Tibial artery (tissue), 4 donors: Measurements from ENCODE around the gene HDDC3.

Source experiments
- DNase-seq, 2 donors: peaks; one replicate each; pipeline ENCODE4 v3.0.0-alpha.2; 2019
- H3K27ac ChIP-seq, 2 donors: fragments of 200-600 bp; sonication (generic) in 1 of 2; 1 replicate in 1 of 2; 2 replicates in 1 of 2; pipeline ENCODE4 v1.5.1; 2018 to 2019; ENCODE audit warnings: mild to moderate bottlenecking in 1 of 2
- H3K27me3 ChIP-seq, 2 donors: fragments of 200-600 bp; sonication (generic) in 1 of 2; one replicate each; pipeline versions ENCODE4 v1.5.1 to v1.6.0; 2016 to 2019
- H3K36me3 ChIP-seq, 3 donors: fragments of 200-600 bp; sonication (generic) in 2 of 3; one replicate each; pipeline ENCODE4 v1.5.1; 2016 to 2019; ENCODE audit warnings: mild to moderate bottlenecking in 2 of 3
- H3K4me1 ChIP-seq, 4 donors: fragments of 200-600 bp; sonication (generic) in 2 of 4; 1 replicate in 3 of 4; 2 replicates in 1 of 4; pipeline ENCODE4 v1.5.1; 2016 to 2019
- H3K4me3 ChIP-seq, 2 donors: fragments of 200-600 bp; sonication (generic) in 1 of 2; 1 replicate in 1 of 2; 2 replicates in 1 of 2; pipeline ENCODE4 v1.5.1; 2018 to 2019; ENCODE audit warnings: mild to moderate bottlenecking in 2 of 2
- H3K9me3 ChIP-seq, 3 donors: fragments of 200-600 bp; sonication (generic) in 1 of 3; one replicate each; pipeline ENCODE4 v1.5.1; 2016 to 2019
- CTCF ChIP-seq, 2 experiments: fragments of 200-600 bp in 1 of 2; fragments of 450-650 bp in 1 of 2; IDR thresholded peaks; one replicate each; pipeline ENCODE4 v1.5.1; 2017 to 2019; ENCODE audit warnings: antibody characterized with exemption in 2 of 2, mild to moderate bottlenecking in 1 of 2, moderate library complexity in 1 of 2
- intact Hi-C: fragments of 100-400 bp; cut with DNase I; formaldehyde crosslinking; loops from one replicate; pipeline ENCODE4 v1.15.0; 2023; ENCODE audit warnings: low total_unique reads

HDDC3 gene

GRCh38 chr15:90893175-90894090, 38.9 kb downstream of the HDDC3 start:
- peak in 1 of 2 donors; percentile 61 for DNase-seq
- Histone ChIP-seq H3K36me3 (peaks cover 51 to 77% (median 65%) of the 10 kb centered on the region in 3 donors), H3K27me3 (no peaks in the 10 kb centered on the region), H3K4me3 (no peak overlapping the region), H3K4me1 (no peaks in the 10 kb centered on the region), H3K27ac (no peak overlapping the region), H3K9me3 (no peaks in the 10 kb centered on the region)
- no peak for TF ChIP-seq CTCF (IDR thresholded peaks at IDR 0.05)
- intact Hi-C loops: no loop called here

GRCh38 chr15:90892498-90893174, 39.7 kb downstream of the HDDC3 start:
- no peaks in the 10 kb centered on the region for H3K9me3 ChIP-seq
- no peak overlapping the region for H3K4me3 ChIP-seq
- DNase-seq: no peak
- peaks cover 51 to 80% (median 65%) of the 10 kb centered on the region in 3 donors for H3K36me3 ChIP-seq
- H3K27ac ChIP-seq: no peak overlapping the region
- H3K4me1 ChIP-seq: no peaks in the 10 kb centered on the region
- intact Hi-C loops: no loop called here
- no peaks in the 10 kb centered on the region for H3K27me3 ChIP-seq
- TF ChIP-seq CTCF (IDR thresholded peaks at IDR 0.05): no peak

GRCh38 chr15:90892023-90892422, 40.3 kb downstream of the HDDC3 start:
- Histone ChIP-seq H3K27ac (no peak overlapping the region), H3K4me1 (no peaks in the 10 kb centered on the region), H3K27me3 (no peaks in the 10 kb centered on the region), H3K9me3 (no peaks in the 10 kb centered on the region), H3K36me3 (peaks cover 51 to 83% (median 71%) of the 10 kb centered on the region in 3 donors), H3K4me3 (no peak overlapping the region)
- intact Hi-C loops: no loop called here
- DNase-seq: peak in 1 of 2 donors; percentile 62
- no peak for TF ChIP-seq CTCF (IDR thresholded peaks at IDR 0.05)

GRCh38 chr15:90891346-90891949, 40.9 kb downstream of the HDDC3 start:
- Histone ChIP-seq H3K4me1 (no peaks in the 10 kb centered on the region), H3K4me3 (no peak overlapping the region), H3K9me3 (no peaks in the 10 kb centered on the region), H3K27me3 (no peaks in the 10 kb centered on the region), H3K36me3 (peaks cover 51 to 87% (median 74%) of the 10 kb centered on the region in 3 donors), H3K27ac (no peak overlapping the region)
- DNase-seq: no peak
- intact Hi-C loops: no loop called here
- no peak for TF ChIP-seq CTCF (IDR thresholded peaks at IDR 0.05)

GRCh38 chr15:90890839-90891238, 41.5 kb downstream of the HDDC3 start:
- no peak overlapping the region for H3K27ac ChIP-seq
- H3K4me3 ChIP-seq: no peak overlapping the region
- DNase-seq: no peak
- H3K4me1 ChIP-seq: peaks cover 0 to 6% (median 1%) of the 10 kb centered on the region in 4 donors
- intact Hi-C loops: no loop called here
- H3K27me3 ChIP-seq: no peaks in the 10 kb centered on the region
- no peak for TF ChIP-seq CTCF (IDR thresholded peaks at IDR 0.05)
- H3K36me3 ChIP-seq: peaks cover 51 to 84% (median 71%) of the 10 kb centered on the region in 3 donors
- H3K9me3 ChIP-seq: no peaks in the 10 kb centered on the region
